Effector CD8-positive, alpha-beta T cell (primary cell): ENCODE measurements around the gene PMPCA.

Experiments
- DNase-seq: peaks from one replicate; lab custom pipeline; 2025; lab: John Stamatoyannopoulos, UW

PMPCA gene

GRCh38 chr9:136456258-136456657 lies 45.8 kb downstream of the PMPCA start:
- DNase-seq, result no peak

DNA sequence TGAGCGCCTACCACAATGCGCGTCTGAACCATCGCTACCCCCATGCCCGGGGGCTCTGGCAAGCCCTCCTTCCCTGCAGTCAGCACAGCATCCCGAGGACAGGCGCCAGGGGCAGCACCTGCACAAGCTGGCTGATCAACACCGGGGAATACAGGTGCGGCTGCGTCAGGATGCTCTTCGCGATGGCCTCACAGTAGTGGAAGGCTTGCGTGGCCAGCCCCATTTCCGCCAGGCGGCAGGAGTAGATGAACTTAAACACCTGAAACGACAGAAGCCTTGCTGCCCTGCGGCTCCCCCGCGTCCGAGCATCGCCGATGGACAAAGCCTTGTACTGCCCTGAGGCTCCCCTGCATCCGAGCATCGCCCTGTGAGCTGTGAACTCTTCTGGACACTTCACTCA lies 46.9 kb downstream of the PMPCA start:
- no peak for DNase-seq

- DNase-seq, result no peak
Observed at GRCh38 chr9:136459425-136459824, 49.0 kb downstream of the PMPCA start.

DNA sequence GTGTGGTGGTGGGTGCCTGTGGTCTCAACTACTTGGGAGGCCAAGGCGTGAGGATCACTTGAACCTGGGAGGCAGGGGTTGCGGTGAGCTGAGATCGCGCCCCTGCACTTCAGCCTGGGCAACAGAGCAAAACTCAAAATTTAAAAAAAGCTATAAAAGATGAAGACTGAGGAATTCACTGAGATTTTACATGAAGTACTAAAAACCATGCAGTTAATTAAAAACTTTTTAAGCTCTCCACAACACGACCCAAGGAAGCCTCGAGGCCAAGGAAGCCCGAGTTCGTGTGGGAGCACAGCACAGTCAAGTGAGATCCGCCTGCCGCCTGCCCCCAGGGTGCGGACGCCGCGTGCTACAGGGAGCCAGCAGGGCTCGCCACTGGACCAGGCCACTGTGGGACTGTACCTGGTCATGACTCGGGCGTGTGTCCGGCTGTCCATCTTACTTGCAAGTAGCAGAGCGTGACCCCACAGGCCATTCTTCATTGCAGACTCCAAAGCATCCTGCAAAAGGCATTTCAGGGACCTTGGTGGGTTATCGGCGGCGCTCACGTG lies 50.4 kb downstream of the PMPCA start:
- DNase-seq, result no peak

- DNase-seq, result no peak
Observed at GRCh38 chr9:136462664-136463063, 52.2 kb downstream of the PMPCA start.

GRCh38 chr9:136463578-136463977 lies 53.1 kb downstream of the PMPCA start:
- no peak for DNase-seq

GRCh38 chr9:136464241-136464640 lies 53.8 kb downstream of the PMPCA start:
- DNase-seq, result no peak

DNA sequence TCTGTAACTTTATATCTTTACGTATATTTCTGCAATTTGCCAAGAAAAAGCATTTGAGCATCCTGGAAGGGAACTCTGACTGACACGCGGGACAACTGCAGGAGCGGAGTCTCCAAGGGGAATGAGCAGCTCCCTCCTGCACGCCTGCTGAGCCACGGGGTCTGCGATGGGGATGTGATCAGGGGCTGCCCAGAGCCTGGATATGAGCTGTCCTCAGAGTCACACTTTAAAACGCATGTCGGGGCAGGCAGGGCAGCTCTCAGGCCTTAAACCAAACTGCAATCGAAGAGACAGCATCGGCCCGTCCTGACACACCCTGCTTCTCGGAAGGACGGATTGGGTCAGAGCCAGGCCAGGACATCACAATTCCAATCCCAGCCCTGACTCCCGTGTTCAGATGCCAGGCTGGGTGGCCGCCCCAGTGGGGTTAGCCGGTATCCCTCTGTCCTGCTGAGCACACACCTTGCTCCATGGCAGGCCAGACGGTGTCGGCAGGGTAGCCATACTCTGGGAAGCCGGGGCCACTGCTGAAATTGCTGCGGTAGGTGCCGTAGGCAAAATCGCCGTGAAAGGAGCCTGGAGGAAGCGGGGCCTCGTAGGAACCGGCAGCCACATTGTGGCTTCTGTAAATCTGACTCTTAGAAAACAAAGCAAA lies 55.2 kb downstream of the PMPCA start:
- DNase-seq, result no peak

- no peak for DNase-seq
Observed at GRCh38 chr9:136466155-136466541, 55.7 kb downstream of the PMPCA start.

- DNase-seq, result no peak
Observed at GRCh38 chr9:136467766-136468165, 57.3 kb downstream of the PMPCA start.

DNA sequence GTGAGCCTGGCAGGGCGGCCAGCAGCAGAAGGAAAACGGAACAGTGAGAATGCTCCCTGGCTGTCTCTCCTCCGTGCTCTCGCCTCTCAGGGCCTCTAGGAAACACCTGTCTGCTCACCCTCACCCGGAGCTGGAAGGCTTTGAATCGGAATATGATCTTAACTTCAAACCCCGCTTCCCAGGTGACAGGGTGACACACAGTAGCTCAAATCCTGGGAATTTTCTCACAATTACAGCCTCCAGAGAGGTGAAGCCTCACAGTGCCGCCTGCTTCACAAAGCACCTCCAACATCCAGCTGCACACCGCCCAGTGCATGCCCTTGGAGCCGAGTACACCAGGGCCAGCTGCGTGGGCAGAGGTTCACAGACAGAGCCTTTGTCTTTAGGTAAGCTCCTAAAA lies 59.9 kb downstream of the PMPCA start:
- no peak for DNase-seq

GRCh38 chr9:136470792-136471469 lies 60.5 kb downstream of the PMPCA start:
- DNase-seq, result no peak

- no peak for DNase-seq
Observed at GRCh38 chr9:136471802-136472487, 61.5 kb downstream of the PMPCA start.

- DNase-seq, result no peak
Observed at GRCh38 chr9:136472640-136473353, 62.3 kb downstream of the PMPCA start.

DNA sequence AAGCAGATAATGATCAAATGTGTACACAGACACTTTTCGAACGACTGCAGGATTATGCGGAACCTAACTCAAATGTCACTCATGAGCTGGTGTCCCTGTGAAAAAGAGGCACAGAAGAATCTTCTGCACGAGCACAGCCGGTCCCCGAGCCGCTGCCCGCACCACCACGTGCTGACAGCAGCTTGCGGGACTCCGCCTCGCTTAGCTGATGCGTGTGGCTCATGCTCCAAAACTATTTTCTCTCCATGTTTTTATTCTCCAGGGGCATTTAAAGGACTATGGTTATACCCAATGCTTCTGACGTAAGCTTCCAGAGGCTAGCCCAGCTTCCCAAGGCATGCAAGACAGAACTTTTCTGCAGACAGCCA lies 62.9 kb downstream of the PMPCA start:
- DNase-seq, result no peak
